Measurements from ENCODE around the gene HBE1. TPM values are rescaled to one million over a fixed set of nuclear protein-coding genes. Genes with fewer than 3 reads are reported as not detected.

Gene HBE1
- total and polyA plus RNA-seq, 10 donors: 0.21 to 1.8 (median 0.37) TPM; not detected in 5

- 58 to 85% (median 79%) methylated on average over 2 of the region's 2 CpGs for WGBS, 5 donors
- H3K27me3 ChIP-seq (replicated peaks in 1 of 7): no peaks in the 10 kb centered on the region
- no peak overlapping the region for H3K27ac ChIP-seq
- DNase-seq: no peak
- H3K4me1 ChIP-seq: no peaks in the 10 kb centered on the region
- TF ChIP-seq POLR2A (IDR thresholded peaks at IDR 0.05): no peak
- no peak for TF ChIP-seq CTCF (IDR thresholded peaks at IDR 0.05 in 8 of 11, conservative IDR thresholded peaks at IDR 0.05 in 3 of 11)
- TF ChIP-seq POLR2AphosphoS5 (IDR thresholded peaks at IDR 0.05): no peak
- intact Hi-C loops (cut with DNase I; ENCODE audit: low total_unique reads): no loop called here
- H3K9me3 ChIP-seq: no peaks in the 10 kb centered on the region
- H3K36me3 ChIP-seq: no peaks in the 10 kb centered on the region
- H3K4me3 ChIP-seq: no peak overlapping the region
Measured at GRCh38 chr11:5282628-5283027, 12.9 kb upstream of the HBE1 start.

GRCh38 chr11:5281596-5281995, 11.9 kb upstream of the HBE1 start:
- H3K4me1 ChIP-seq: no peaks in the 10 kb centered on the region
- H3K9me3 ChIP-seq: no peaks in the 10 kb centered on the region
- DNase-seq: no peak
- intact Hi-C loops (cut with DNase I; ENCODE audit: low total_unique reads): no loop called here
- H3K27ac ChIP-seq: no peak overlapping the region
- no peaks in the 10 kb centered on the region for H3K36me3 ChIP-seq
- TF ChIP-seq POLR2AphosphoS5 (IDR thresholded peaks at IDR 0.05) (no peak), POLR2A (IDR thresholded peaks at IDR 0.05) (no peak), CTCF (IDR thresholded peaks at IDR 0.05 in 8 of 11, conservative IDR thresholded peaks at IDR 0.05 in 3 of 11) (no peak)
- H3K27me3 ChIP-seq (replicated peaks in 1 of 7): no peaks in the 10 kb centered on the region
- no peak overlapping the region for H3K4me3 ChIP-seq

DNA sequence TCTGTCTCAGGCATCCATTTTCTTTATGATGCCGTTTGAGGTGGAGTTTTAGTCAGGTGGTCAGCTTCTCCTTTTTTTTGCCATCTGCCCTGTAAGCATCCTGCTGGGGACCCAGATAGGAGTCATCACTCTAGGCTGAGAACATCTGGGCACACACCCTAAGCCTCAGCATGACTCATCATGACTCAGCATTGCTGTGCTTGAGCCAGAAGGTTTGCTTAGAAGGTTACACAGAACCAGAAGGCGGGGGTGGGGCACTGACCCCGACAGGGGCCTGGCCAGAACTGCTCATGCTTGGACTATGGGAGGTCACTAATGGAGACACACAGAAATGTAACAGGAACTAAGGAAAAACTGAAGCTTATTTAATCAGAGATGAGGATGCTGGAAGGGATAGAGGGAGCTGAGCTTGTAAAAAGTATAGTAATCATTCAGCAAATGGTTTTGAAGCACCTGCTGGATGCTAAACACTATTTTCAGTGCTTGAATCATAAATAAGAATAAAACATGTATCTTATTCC, 10.9 kb upstream of the HBE1 start:
- Histone ChIP-seq H3K9me3 (no peaks in the 10 kb centered on the region), H3K36me3 (no peaks in the 10 kb centered on the region), H3K27me3 (replicated peaks in 1 of 7) (no peaks in the 10 kb centered on the region), H3K4me3 (no peak overlapping the region), H3K27ac (no peak overlapping the region), H3K4me1 (no peaks in the 10 kb centered on the region)
- 24 to 46% (median 31%) methylated on average over 3 of the region's 3 CpGs for WGBS, 5 donors
- intact Hi-C loops (cut with DNase I; ENCODE audit: low total_unique reads): no loop called here
- DNase-seq: no peak
- TF ChIP-seq POLR2A (IDR thresholded peaks at IDR 0.05) (no peak), POLR2AphosphoS5 (IDR thresholded peaks at IDR 0.05) (no peak), CTCF (IDR thresholded peaks at IDR 0.05 in 8 of 11, conservative IDR thresholded peaks at IDR 0.05 in 3 of 11) (no peak)

DNA sequence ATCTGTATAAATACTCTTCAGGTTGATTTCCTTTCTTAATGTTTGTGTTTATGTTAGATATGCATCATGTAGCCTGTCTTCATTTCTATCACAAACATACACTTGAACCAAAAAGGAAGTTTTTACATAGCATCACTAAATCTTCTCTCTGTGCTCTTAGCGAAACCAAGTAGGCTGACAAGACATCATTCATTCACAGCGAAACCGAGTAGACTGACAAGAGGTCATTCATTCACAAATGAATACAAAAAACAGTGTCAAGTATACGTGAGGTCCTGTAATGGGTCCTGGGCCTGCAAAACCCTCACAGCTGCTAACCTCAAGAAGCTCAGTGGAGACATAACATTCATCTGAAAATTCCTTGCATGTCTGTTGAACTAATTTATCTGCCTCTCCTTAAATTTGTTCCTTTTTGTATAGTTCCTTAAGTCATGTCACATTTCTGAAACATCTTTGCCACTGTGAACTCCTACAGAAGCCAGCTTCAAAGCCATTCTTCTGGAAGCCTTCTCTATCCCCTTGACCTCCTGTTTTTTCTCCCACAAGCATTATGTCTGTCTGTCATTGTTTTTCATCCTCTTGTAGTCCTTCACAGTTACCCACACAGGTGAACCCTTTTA, 9.8 kb upstream of the HBE1 start:
- DNase-seq: no peak
- intact Hi-C loops (cut with DNase I; ENCODE audit: low total_unique reads): no loop called here
- Histone ChIP-seq H3K36me3 (no peaks in the 10 kb centered on the region), H3K27me3 (replicated peaks in 1 of 7) (no peaks in the 10 kb centered on the region), H3K4me3 (no peak overlapping the region), H3K27ac (no peak overlapping the region), H3K4me1 (no peaks in the 10 kb centered on the region), H3K9me3 (no peaks in the 10 kb centered on the region)
- TF ChIP-seq CTCF (IDR thresholded peaks at IDR 0.05 in 8 of 11, conservative IDR thresholded peaks at IDR 0.05 in 3 of 11) (no peak), POLR2AphosphoS5 (IDR thresholded peaks at IDR 0.05) (no peak), POLR2A (IDR thresholded peaks at IDR 0.05) (no peak)
- WGBS, 5 donors: 71 to 85% (median 81%) methylated on average over 4 of the region's 4 CpGs

All from spleen (tissue), 11 donors.